Left lung (tissue), 10 donors: ENCODE results near the gene ONECUT2. TPM values are rescaled to one million over a fixed set of nuclear protein-coding genes. Genes with fewer than 3 reads are reported as not detected.

Experiments used
- ATAC-seq: fragments of 200-7000 bp; cut with Tn5 transposase; one replicate; pipeline ENCODE4 v1.9.1; 2020; ENCODE audit warnings: moderate library complexity
- DNase-seq, 4 donors: peaks; one replicate each; pipeline ENCODE4 v3.0.0-alpha.2; 2013 to 2020
- H3K27ac ChIP-seq, 2 donors: fragments of 200-600 bp; sonication (generic) in 1 of 2; one replicate each; pipeline versions ENCODE4 v1.5.0 to v1.8.0; 2020 to 2021
- H3K27me3 ChIP-seq, 2 donors: fragments of 200-600 bp; sonication (generic) in 1 of 2; one replicate each; pipeline versions ENCODE4 v1.5.0 to v1.8.0; 2020 to 2021
- H3K36me3 ChIP-seq, 2 donors: fragments of 200-600 bp; sonication (generic) in 1 of 2; one replicate each; pipeline versions ENCODE4 v1.5.0 to v1.8.0; 2020 to 2021
- H3K4me1 ChIP-seq, 2 donors: fragments of 200-600 bp; one replicate each; pipeline ENCODE4 v1.8.0; 2021
- H3K4me3 ChIP-seq, 2 donors: fragments of 200-600 bp; sonication (generic) in 1 of 2; one replicate each; pipeline versions ENCODE4 v1.5.0 to v1.8.0; 2020 to 2021; ENCODE audit warnings: mild to moderate bottlenecking in 1 of 2
- H3K9me3 ChIP-seq, 2 donors: fragments of 200-600 bp; sonication (generic) in 1 of 2; one replicate each; pipeline versions ENCODE4 v1.5.0 to v1.8.0; 2020 to 2021
- intact Hi-C, 2 donors: fragments of 100-400 bp; cut with DNase I; formaldehyde crosslinking; loops; one replicate each; pipeline versions ENCODE4 v1.11.2 to v1.14.2; 2022
- polyA plus RNA-seq, 6 donors: library from polyadenylated mRNA; unstranded; fragments of 120-200 nt; gene quantifications; one replicate each; pipeline ENCODE4 v1.2.1, GENCODE V29; 2013; ENCODE audit not compliant: insufficient read length in 6 of 6
- total RNA-seq, 2 donors: library from RNA; stranded (reverse); fragmentation: NEBNext Ultra II Directional; extraction: Animal tissue kit (Norgen Biotek cat#: 25700); gene quantifications; one replicate each; pipeline ENCODE4 v1.2.1, GENCODE V29; 2021
- TF ChIP-seq, protein P1 (sequence below), 2 donors: fragments of 200-600 bp; sonication (generic) in 1 of 2; IDR thresholded peaks; one replicate each; pipeline versions ENCODE4 v1.5.0 to v1.8.0; 2021; ENCODE audit warnings: antibody characterized with exemption in 2 of 2
- donor health status: DM: no; HTN: yes; CAD: no.
- donor health status: DM: no; HTN: no; CAD: no.

Gene ONECUT2
- total and polyA plus RNA-seq, 8 donors = 0.03 to 0.26 (median 0.06) TPM

DNA sequence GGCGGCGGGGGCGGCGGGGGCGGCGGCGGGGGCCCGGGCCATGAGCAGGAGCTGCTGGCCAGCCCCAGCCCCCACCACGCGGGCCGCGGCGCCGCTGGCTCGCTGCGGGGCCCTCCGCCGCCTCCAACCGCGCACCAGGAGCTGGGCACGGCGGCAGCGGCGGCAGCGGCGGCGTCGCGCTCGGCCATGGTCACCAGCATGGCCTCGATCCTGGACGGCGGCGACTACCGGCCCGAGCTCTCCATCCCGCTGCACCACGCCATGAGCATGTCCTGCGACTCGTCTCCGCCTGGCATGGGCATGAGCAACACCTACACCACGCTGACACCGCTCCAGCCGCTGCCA is 644 bp downstream of the ONECUT2 start:
- TF ChIP-seq, protein P1, sequence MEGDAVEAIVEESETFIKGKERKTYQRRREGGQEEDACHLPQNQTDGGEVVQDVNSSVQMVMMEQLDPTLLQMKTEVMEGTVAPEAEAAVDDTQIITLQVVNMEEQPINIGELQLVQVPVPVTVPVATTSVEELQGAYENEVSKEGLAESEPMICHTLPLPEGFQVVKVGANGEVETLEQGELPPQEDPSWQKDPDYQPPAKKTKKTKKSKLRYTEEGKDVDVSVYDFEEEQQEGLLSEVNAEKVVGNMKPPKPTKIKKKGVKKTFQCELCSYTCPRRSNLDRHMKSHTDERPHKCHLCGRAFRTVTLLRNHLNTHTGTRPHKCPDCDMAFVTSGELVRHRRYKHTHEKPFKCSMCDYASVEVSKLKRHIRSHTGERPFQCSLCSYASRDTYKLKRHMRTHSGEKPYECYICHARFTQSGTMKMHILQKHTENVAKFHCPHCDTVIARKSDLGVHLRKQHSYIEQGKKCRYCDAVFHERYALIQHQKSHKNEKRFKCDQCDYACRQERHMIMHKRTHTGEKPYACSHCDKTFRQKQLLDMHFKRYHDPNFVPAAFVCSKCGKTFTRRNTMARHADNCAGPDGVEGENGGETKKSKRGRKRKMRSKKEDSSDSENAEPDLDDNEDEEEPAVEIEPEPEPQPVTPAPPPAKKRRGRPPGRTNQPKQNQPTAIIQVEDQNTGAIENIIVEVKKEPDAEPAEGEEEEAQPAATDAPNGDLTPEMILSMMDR (IDR thresholded peaks at IDR 0.05) = no peak
- intact Hi-C loops = no loop called here

DNA sequence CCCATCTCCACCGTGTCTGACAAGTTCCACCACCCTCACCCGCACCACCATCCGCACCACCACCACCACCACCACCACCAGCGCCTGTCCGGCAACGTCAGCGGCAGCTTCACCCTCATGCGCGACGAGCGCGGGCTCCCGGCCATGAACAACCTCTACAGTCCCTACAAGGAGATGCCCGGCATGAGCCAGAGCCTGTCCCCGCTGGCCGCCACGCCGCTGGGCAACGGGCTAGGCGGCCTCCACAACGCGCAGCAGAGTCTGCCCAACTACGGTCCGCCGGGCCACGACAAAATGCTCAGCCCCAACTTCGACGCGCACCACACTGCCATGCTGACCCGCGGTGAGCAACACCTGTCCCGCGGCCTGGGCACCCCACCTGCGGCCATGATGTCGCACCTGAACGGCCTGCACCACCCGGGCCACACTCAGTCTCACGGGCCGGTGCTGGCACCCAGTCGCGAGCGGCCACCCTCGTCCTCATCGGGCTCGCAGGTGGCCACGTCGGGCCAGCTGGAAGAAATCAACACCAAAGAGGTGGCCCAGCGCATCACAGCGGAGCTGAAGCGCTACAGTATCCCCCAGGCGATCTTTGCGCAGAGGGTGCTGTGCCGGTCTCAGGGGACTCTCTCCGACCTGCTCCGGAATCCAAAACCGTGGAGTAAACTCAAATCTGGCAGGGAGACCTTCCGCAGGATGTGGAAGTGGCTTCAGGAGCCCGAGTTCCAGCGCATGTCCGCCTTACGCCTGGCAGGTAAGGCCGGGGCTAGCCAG is 1.2 kb downstream of the ONECUT2 start:
- peak in 1 of 4 donors; percentile 75 for DNase-seq

More for the DNA sequence above, 644 bp downstream of the ONECUT2 start:
- ATAC-seq (no peak), DNase-seq (no peak)
- Histone ChIP-seq H3K9me3 (no peaks in the 10 kb centered on the region), H3K4me3 (no peak overlapping the region), H3K27me3 (peaks cover 90 to 97% of the 10 kb centered on the region in 2 donors), H3K36me3 (no peaks in the 10 kb centered on the region), H3K4me1 (peaks cover 5 to 59% of the 10 kb centered on the region in 2 donors), H3K27ac (no peak overlapping the region)

DNA sequence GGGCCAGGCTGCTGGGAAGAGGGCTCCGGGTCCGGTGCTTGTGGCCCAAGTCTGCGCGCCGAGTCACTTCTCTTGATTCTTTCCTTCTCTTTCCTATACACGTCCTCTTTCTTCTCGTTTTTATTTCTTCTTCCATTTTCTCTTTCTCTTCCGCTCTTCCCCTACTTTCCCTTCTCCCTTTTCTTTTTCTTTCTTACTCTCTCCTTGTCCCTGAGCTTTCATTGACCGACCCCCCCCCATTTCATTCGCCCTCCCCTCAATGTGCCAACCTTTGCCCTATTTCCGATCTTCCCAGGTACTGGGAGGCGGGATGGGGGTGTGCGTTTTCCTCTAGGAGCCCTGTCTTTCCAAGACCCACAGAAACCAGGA is 1.8 kb downstream of the ONECUT2 start:
- Histone ChIP-seq H3K27ac (no peak overlapping the region), H3K4me3 (no peak overlapping the region), H3K9me3 (no peaks in the 10 kb centered on the region), H3K27me3 (peaks cover 90 to 97% of the 10 kb centered on the region in 2 donors), H3K4me1 (peaks cover 5 to 65% of the 10 kb centered on the region in 2 donors), H3K36me3 (no peaks in the 10 kb centered on the region)
- intact Hi-C loops = no loop called here
- DNase-seq (no peak), ATAC-seq (no peak)
- TF ChIP-seq, protein P1 (IDR thresholded peaks at IDR 0.05) = no peak

More for the DNA sequence above, 1.2 kb downstream of the ONECUT2 start:
- Histone ChIP-seq H3K27ac (no peak overlapping the region), H3K9me3 (no peaks in the 10 kb centered on the region), H3K27me3 (peaks cover 90 to 97% of the 10 kb centered on the region in 2 donors), H3K4me3 (no peak overlapping the region), H3K4me1 (peaks cover 5 to 65% of the 10 kb centered on the region in 2 donors), H3K36me3 (no peaks in the 10 kb centered on the region)
- intact Hi-C loops = no loop called here
- TF ChIP-seq, protein P1 (IDR thresholded peaks at IDR 0.05) = no peak
- no peak for ATAC-seq

DNA sequence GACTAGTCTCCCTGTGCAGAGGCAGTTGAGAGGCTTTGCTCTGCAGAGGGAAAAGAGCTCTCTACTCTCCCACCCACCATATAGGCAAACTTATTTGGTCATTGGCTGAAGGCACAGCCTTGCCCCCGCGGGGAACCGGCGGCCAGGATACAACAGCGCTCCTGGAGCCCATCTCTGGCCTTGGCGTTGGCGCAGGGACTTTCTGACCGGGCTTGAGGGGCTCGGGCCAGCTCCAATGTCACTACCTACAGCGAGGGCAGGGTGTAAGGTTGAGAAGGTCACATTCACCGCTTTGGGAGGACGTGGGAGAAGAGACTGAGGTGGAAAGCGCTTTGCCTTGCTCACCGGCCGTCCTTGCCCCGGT is 2.2 kb downstream of the ONECUT2 start:
- Histone ChIP-seq H3K4me1 (peaks cover 5 to 65% of the 10 kb centered on the region in 2 donors), H3K27me3 (peaks cover 90 to 97% of the 10 kb centered on the region in 2 donors), H3K4me3 (no peak overlapping the region), H3K27ac (no peak overlapping the region), H3K9me3 (no peaks in the 10 kb centered on the region), H3K36me3 (no peaks in the 10 kb centered on the region)
- ATAC-seq (no peak), DNase-seq (no peak)
- TF ChIP-seq, protein P1 (IDR thresholded peaks at IDR 0.05) = no peak
- intact Hi-C loops = no loop called here

DNA sequence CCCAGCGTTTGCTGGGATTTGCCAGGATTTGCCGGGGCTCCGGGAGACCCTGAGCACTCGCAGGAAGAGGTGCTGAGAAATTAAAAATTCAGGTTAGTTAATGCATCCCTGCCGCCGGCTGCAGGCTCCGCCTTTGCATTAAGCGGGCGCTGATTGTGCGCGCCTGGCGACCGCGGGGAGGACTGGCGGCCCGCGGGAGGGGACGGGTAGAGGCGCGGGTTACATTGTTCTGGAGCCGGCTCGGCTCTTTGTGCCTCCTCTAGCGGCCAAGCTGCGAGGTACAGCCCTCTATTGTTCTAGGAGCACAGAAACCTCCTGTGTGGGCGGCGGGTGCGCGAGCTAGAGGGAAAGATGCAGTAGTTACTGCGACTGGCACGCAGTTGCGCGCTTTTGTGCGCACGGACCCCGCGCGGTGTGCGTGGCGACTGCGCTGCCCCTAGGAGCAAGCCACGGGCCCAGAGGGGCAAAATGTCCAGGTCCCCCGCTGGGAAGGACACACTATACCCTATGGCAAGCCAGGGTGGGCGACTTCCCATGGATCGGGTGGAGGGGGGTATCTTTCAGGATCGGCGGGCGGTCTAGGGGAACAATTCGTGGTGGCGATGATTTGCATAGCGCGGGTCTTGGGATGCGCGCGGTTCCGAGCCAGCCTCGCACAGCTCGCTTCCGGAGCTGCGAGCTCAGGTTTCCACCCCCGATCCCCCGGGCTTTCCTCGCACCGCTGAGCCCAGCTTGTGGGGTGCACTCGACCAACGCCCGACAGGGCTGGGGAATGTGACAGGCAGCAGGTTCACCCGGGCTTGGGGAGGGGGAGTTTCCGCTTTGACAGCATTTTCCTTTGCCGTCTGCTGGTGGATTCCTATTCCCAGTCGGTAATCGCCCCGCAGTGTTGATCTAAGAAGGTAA is 2.8 kb downstream of the ONECUT2 start:
- Histone ChIP-seq H3K36me3 (no peaks in the 10 kb centered on the region), H3K4me1 (peaks cover 5 to 65% of the 10 kb centered on the region in 2 donors), H3K27me3 (peaks cover 90 to 97% of the 10 kb centered on the region in 2 donors), H3K27ac (no peak overlapping the region), H3K9me3 (no peaks in the 10 kb centered on the region), H3K4me3 (no peak overlapping the region)
- ATAC-seq (peak; percentile 33), DNase-seq (peak in 2 of 4 donors; percentile 35 to 73)
- TF ChIP-seq, protein P1 (IDR thresholded peaks at IDR 0.05) = peak in 1 of 2 donors; percentile 34
- intact Hi-C loops = no loop called here
